H1 (cell line): ENCODE data around the gene STK32C. TPM values are rescaled to one million over a fixed set of nuclear protein-coding genes. Genes with fewer than 3 reads are reported as not detected.

ENCODE experiments used
- CTCF ChIA-PET: fragments of 300-600 bp; sonication (Branson Sonifier 250); formaldehyde crosslinking; loops from one replicate; lab custom pipeline; 2021; ENCODE audit not compliant: partially characterized antibody; lab: Charles Lee
- POLR2A ChIA-PET: fragments of 300-600 bp; sonication (Branson Sonifier 250); formaldehyde crosslinking; loops from one replicate; lab custom pipeline; 2021; ENCODE audit warnings: inconsistent platforms; ENCODE audit not compliant: partially characterized antibody; lab: Charles Lee
- DNase-seq, 2 experiments: peaks; one replicate each; pipeline versions ENCODE4 v3.0.0 to v3.0.0-alpha.2; 2010 to 2022; ENCODE audit warnings: low spot score in 2 of 2, low read depth in 1 of 2, mixed read lengths in 1 of 2
- FAIRE-seq: peaks from 2 replicates; lab custom pipeline; 2011; peaks lifted over from hg19 to GRCh38; lab: Jason Lieb, UNC
- H2AFZ ChIP-seq: 2 replicates; pipeline ENCODE4 v1.8.1; 2012; ENCODE audit warnings: low read length, inconsistent platforms
- H2AK5ac ChIP-seq: 2 replicates; pipeline ENCODE4 v1.6.1; 2013; ENCODE audit warnings: low read depth, low read length
- H2BK120ac ChIP-seq: replicated peaks from 2 replicates; pipeline ENCODE3; 2013; ENCODE audit warnings: low read depth, low read length, inconsistent platforms
- H2BK12ac ChIP-seq: 2 replicates; pipeline ENCODE4 v1.6.1; 2013; ENCODE audit warnings: low read depth, low read length
- H2BK15ac ChIP-seq: 2 replicates; pipeline ENCODE4 v1.6.1; 2013; ENCODE audit warnings: low read length
- H2BK20ac ChIP-seq: 2 replicates; pipeline ENCODE4 v1.6.1; 2013; ENCODE audit warnings: low read length
- H2BK5ac ChIP-seq: 2 replicates; pipeline ENCODE4 v1.6.1; 2013; ENCODE audit warnings: low read depth, low read length
- H3K14ac ChIP-seq: 2 replicates; pipeline ENCODE4 v1.6.1; 2013; ENCODE audit warnings: inconsistent platforms; ENCODE audit not compliant: insufficient read length
- H3K18ac ChIP-seq: 2 replicates; pipeline ENCODE4 v1.6.1; 2013; ENCODE audit warnings: low read length; ENCODE audit errors: extremely low read depth
- H3K23ac ChIP-seq: 2 replicates; pipeline ENCODE4 v1.6.1; 2013; ENCODE audit warnings: inconsistent platforms; ENCODE audit not compliant: insufficient read length
- H3K23me2 ChIP-seq: 2 replicates; pipeline ENCODE4 v1.6.1; 2013; ENCODE audit warnings: low read depth, low read length
- H3K27ac ChIP-seq: 2 replicates; pipeline ENCODE4 v1.6.1; 2011; ENCODE audit warnings: low read depth, low read length, inconsistent platforms
- H3K27me3 ChIP-seq, 4 experiments: replicated peaks in 1 of 4; 1 replicate in 1 of 4; 2 replicates in 3 of 4; pipeline versions ENCODE4 v1.6.1 to v1.8.1; 2011 to 2013; ENCODE audit warnings: low read length in 3 of 4, mild to moderate bottlenecking in 3 of 4, inconsistent platforms in 2 of 4, mixed read lengths in 2 of 4, moderate library complexity in 1 of 4; ENCODE audit not compliant: control insufficient read depth in 3 of 4, insufficient read depth in 3 of 4; ENCODE audit errors: extremely low read depth in 1 of 4
- H3K36me3 ChIP-seq, 4 experiments: 2 replicates each; pipeline versions ENCODE4 v1.6.1 to v1.8.1; 2011 to 2013; ENCODE audit warnings: mild to moderate bottlenecking in 4 of 4, low read length in 3 of 4, moderate library complexity in 2 of 4, control low read depth in 1 of 4, inconsistent platforms in 1 of 4; ENCODE audit not compliant: insufficient read depth in 4 of 4, control insufficient read depth in 2 of 4
- H3K4ac ChIP-seq: replicated peaks from 2 replicates; pipeline ENCODE3; 2013; ENCODE audit warnings: low read length, low read depth, mixed read lengths, inconsistent platforms; ENCODE audit not compliant: insufficient read length
- H3K4me1 ChIP-seq, 4 experiments: replicated peaks in 1 of 4; 1 replicate in 1 of 4; 2 replicates in 3 of 4; pipeline versions ENCODE4 v1.6.1 to v1.8.1; 2011 to 2013; ENCODE audit warnings: low read length in 3 of 4, inconsistent platforms in 2 of 4, mixed read lengths in 1 of 4; ENCODE audit not compliant: insufficient read depth in 4 of 4, control insufficient read depth in 3 of 4
- H3K4me2 ChIP-seq, 2 experiments: 2 replicates each; pipeline versions ENCODE4 v1.6.1 to v1.8.1; 2011 to 2013; ENCODE audit warnings: low read depth in 2 of 2, low read length in 2 of 2, control low read depth in 1 of 2, inconsistent platforms in 1 of 2, mild to moderate bottlenecking in 1 of 2; ENCODE audit not compliant: insufficient read depth in 1 of 2
- H3K4me3 ChIP-seq, 4 experiments: fragments of 200-600, 300-600 bp in 1 of 4; sonication (generic), shearing (Covaris generic), sonication (Bioruptor Twin) in 1 of 4; 2 replicates each; pipeline versions ENCODE4 v1.5.1 to v1.8.1; 2011 to 2016; ENCODE audit warnings: low read length in 4 of 4, low read depth in 3 of 4, control low read depth in 2 of 4, inconsistent platforms in 2 of 4, mild to moderate bottlenecking in 2 of 4, mixed read lengths in 1 of 4, moderate library complexity in 1 of 4; ENCODE audit not compliant: insufficient read depth in 2 of 4; ENCODE audit errors: extremely low read depth in 1 of 4
- H3K56ac ChIP-seq: replicated peaks from 2 replicates; pipeline ENCODE3; 2013; ENCODE audit warnings: low read depth, mild to moderate bottlenecking, mixed read lengths, low read length, inconsistent platforms; ENCODE audit not compliant: insufficient read length
- H3K79me1 ChIP-seq: 2 replicates; pipeline ENCODE4 v1.6.1; 2013; ENCODE audit warnings: low read depth, low read length, control low read depth
- H3K79me2 ChIP-seq, 2 experiments: 2 replicates each; pipeline versions ENCODE4 v1.6.1 to v1.8.1; 2012 to 2013; ENCODE audit warnings: low read length in 2 of 2, mild to moderate bottlenecking in 2 of 2, inconsistent platforms in 1 of 2; ENCODE audit not compliant: insufficient read depth in 2 of 2, control insufficient read depth in 1 of 2
- H3K9ac ChIP-seq, 4 experiments: replicated peaks in 1 of 4; 1 replicate in 1 of 4; 2 replicates in 3 of 4; pipeline versions ENCODE4 v1.6.1 to v1.8.1; 2011 to 2013; ENCODE audit warnings: low read depth in 3 of 4, low read length in 3 of 4, control low read depth in 2 of 4, mild to moderate bottlenecking in 2 of 4, moderate library complexity in 2 of 4, inconsistent platforms in 1 of 4; ENCODE audit errors: extremely low read depth in 1 of 4
- H3K9me3 ChIP-seq, 2 experiments: 2 replicates each; pipeline versions ENCODE4 v1.6.1 to v1.8.1; 2012 to 2013; ENCODE audit warnings: mild to moderate bottlenecking in 2 of 2, moderate library complexity in 2 of 2, control low read depth in 1 of 2, inconsistent platforms in 1 of 2, low read depth in 1 of 2, low read length in 1 of 2, mixed read lengths in 1 of 2; ENCODE audit not compliant: insufficient read depth in 2 of 2
- H4K20me1 ChIP-seq, 2 experiments: replicated peaks in 1 of 2; 2 replicates each; pipeline versions ENCODE3 to v1.8.1; 2011 to 2013; ENCODE audit warnings: inconsistent platforms in 2 of 2, low read length in 2 of 2, mild to moderate bottlenecking in 1 of 2; ENCODE audit not compliant: insufficient read depth in 2 of 2, control insufficient read depth in 1 of 2
- H4K5ac ChIP-seq: 2 replicates; pipeline ENCODE4 v1.6.1; 2013; ENCODE audit warnings: low read length, low read depth, mixed read lengths, inconsistent platforms; ENCODE audit not compliant: insufficient read length
- H4K8ac ChIP-seq: 2 replicates; pipeline ENCODE4 v1.8.0; 2013; ENCODE audit warnings: mild to moderate bottlenecking, moderate library complexity, low read length, inconsistent platforms; ENCODE audit not compliant: insufficient read depth; ENCODE audit errors: extremely low read depth
- H4K91ac ChIP-seq: replicated peaks from 2 replicates; pipeline ENCODE3; 2013; ENCODE audit warnings: low read length, mixed read lengths, inconsistent platforms; ENCODE audit not compliant: insufficient read length
- E2F6 ChIP-seq: IDR thresholded peaks from 2 replicates; pipeline ENCODE4 v1.6.1; 2012; ENCODE audit warnings: inconsistent platforms
- GTF2F1 ChIP-seq: IDR thresholded peaks from 2 replicates; pipeline ENCODE4 v1.6.1; 2012; ENCODE audit warnings: low read depth, low read length, improper control_type of control experiment, borderline replicate concordance
- POLR2A ChIP-seq, 2 experiments: IDR thresholded peaks; 1 replicate in 1 of 2; 2 replicates in 1 of 2; pipeline ENCODE4 v1.6.1; 2011; ENCODE audit warnings: low read depth in 2 of 2, low read length in 2 of 2, mild to moderate bottlenecking in 2 of 2; ENCODE audit errors: control extremely low read depth in 1 of 2
- RAD21 ChIP-seq, 2 experiments: IDR thresholded peaks in 1 of 2; conservative IDR thresholded peaks in 1 of 2; 2 replicates each; pipeline ENCODE4 v1.6.1; 2011; ENCODE audit warnings: low read depth in 2 of 2, low read length in 2 of 2, improper control_type of control experiment in 1 of 2, inconsistent platforms in 1 of 2, mild to moderate bottlenecking in 1 of 2, moderate library complexity in 1 of 2
- RXRA ChIP-seq: IDR thresholded peaks from 2 replicates; pipeline ENCODE4 v1.6.1; 2011; ENCODE audit warnings: low read depth, mild to moderate bottlenecking, low read length, moderate library complexity; ENCODE audit not compliant: insufficient read depth
- SAP30 ChIP-seq: fragments of 300-600 bp; sonication (generic); IDR thresholded peaks from 2 replicates; pipeline ENCODE4 v1.7.1; 2012; ENCODE audit warnings: low read length, moderate library complexity, mild to moderate bottlenecking, inconsistent platforms; ENCODE audit not compliant: insufficient read depth, insufficient replicate concordance
- SIN3A ChIP-seq, 2 experiments: IDR thresholded peaks in 1 of 2; conservative IDR thresholded peaks in 1 of 2; 2 replicates each; pipeline ENCODE4 v1.6.1; 2011 to 2012; ENCODE audit warnings: low read length in 2 of 2, improper control_type of control experiment in 1 of 2, low read depth in 1 of 2, mild to moderate bottlenecking in 1 of 2
- SIX5 ChIP-seq: IDR thresholded peaks from 2 replicates; pipeline ENCODE4 v1.6.1; 2011; ENCODE audit warnings: mild to moderate bottlenecking, low read depth, low read length
- SP2 ChIP-seq: IDR thresholded peaks from 2 replicates; pipeline ENCODE4 v1.6.1; 2012; ENCODE audit warnings: mild to moderate bottlenecking, low read length, inconsistent platforms
- SUZ12 ChIP-seq: fragments of 200-600 bp; sonication (generic); IDR thresholded peaks from 2 replicates; pipeline ENCODE4 v1.6.1; 2012; ENCODE audit warnings: mild to moderate bottlenecking, inconsistent platforms, low read length, moderate library complexity, mixed read lengths
- TAF7 ChIP-seq: optimal IDR thresholded peaks from 2 replicates; pipeline ENCODE3; 2011; ENCODE audit warnings: low read depth, mild to moderate bottlenecking, inconsistent platforms, low read length, moderate library complexity, borderline replicate concordance
- WGBS, 2 experiments: shearing (Covaris generic) in 1 of 2; methylation state at CpG; one replicate each; pipeline versions ENCODE4 v1.1.6 to v1.1.7; 2013 to 2015; ENCODE audit warnings: low lambda C conversion rate in 2 of 2, mixed read lengths in 2 of 2, inconsistent platforms in 1 of 2, low coverage in 1 of 2, missing lambda C conversion rate in 1 of 2; ENCODE audit not compliant: insufficient replicate concordance in 2 of 2, insufficient coverage in 1 of 2, insufficient read length in 1 of 2; ENCODE audit errors: extremely low coverage in 1 of 2, missing lambda C conversion rate in 1 of 2; 5-methylcytosine and 5-hydroxymethylcytosine counted together
- polyA plus RNA-seq, 7 experiments: library from polyadenylated mRNA; depleted of rRNA in 3 of 7; stranded (reverse) in 5 of 7; unstranded in 2 of 7; fragments of >200 nt in 5 of 7; fragments of 200-250 nt in 2 of 7; gene quantifications; 1 replicate in 5 of 7; 2 replicates in 1 of 7; 4 replicates in 1 of 7; pipeline versions ENCODE4 v1.2.1 to v1.2.3, GENCODE V29; 2011 to 2013; ENCODE audit warnings: missing spikeins in 2 of 7, mixed read lengths in 2 of 7
- total RNA-seq: library from RNA; stranded (reverse); fragmentation: NEBNext Ultra II Directional; extraction: Animal tissue kit (Norgen Biotek cat#: 25700); gene quantifications from 2 replicates; pipeline ENCODE4 v1.2.1, GENCODE V29; 2021

STK32C gene
- total and polyA plus RNA-seq, 2 of the 8 experiments (the other 6 are each of a cell fraction or from before 2014, with no cell fraction given) = 10.6 to 15.6 TPM

DNA sequence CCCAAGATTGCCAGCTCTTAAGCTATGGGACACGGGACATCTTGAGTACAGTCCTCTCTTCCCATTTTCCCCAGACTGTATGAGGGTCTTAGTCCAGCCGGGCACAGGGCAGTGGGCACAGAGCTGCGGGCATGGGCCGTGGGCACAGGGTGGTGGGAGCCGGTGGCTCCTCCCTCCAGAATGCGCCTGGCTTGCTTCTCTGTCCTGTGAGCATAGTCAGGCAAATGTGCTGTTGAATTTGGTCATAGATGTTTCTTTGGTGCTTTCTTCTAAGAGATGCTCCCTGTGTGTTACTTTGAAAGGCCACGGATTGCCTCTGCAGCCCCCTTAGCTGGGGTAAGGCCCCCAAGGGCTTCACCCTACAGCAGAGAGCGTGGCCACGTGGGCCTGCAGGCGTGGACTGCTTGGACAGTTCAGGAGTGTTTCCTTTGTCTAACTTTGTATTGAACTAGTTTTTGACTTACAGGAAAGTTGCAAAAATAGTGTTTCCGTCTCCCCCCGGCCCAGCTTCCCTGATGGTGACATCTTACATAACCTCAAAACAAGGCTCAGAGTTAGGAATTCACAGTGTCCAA is 49.0 kb upstream of the STK32C start:
- no peak for FAIRE-seq
- H2BK12ac ChIP-seq = no peak overlapping the region
- H3K4me1 ChIP-seq = 0 out of 7 replicates have a peak, but pooled peaks cover 0 to 3% (median 0%) of the 10 kb centered on the region in 4 experiments
- H2AFZ ChIP-seq = no peak overlapping the region
- H3K56ac ChIP-seq = no peak overlapping the region
- H2BK15ac ChIP-seq = no peak overlapping the region
- CTCF ChIA-PET = interaction anchor here (0.9 to 1.8 kb wide), 8 partner anchors 15 to 153 kb away, joined by 3 to 6 read pairs (median 3); no protein-coding TSS in a partner anchor
- H3K79me2 ChIP-seq = no peaks in the 10 kb centered on the region
- no peak overlapping the region for H2AK5ac ChIP-seq
- H3K9me3 ChIP-seq = no peaks in the 10 kb centered on the region; a peak in 1 of 4 replicates
- TF ChIP-seq SIN3A (conservative IDR thresholded peaks at IDR 0.05 in 1 of 2, IDR thresholded peaks at IDR 0.05 in 1 of 2; ENCODE audit: low read depth in 1 of 2, low read length in 2 of 2) = no peak
- TF ChIP-seq SUZ12 = no peak
- TF ChIP-seq GTF2F1 = no peak
- TF ChIP-seq POLR2A (IDR thresholded peaks at IDR 0.05; ENCODE audit: control extremely low read depth in 1 of 2, low read depth in 2 of 2, low read length in 2 of 2) = no peak
- no peak for TF ChIP-seq RAD21 (IDR thresholded peaks at IDR 0.05 in 1 of 2, conservative IDR thresholded peaks at IDR 0.05 in 1 of 2; ENCODE audit: low read depth in 2 of 2, low read length in 2 of 2)
- TF ChIP-seq SIX5 = no peak
- TF ChIP-seq TAF7 = no peak
- no peak for TF ChIP-seq SAP30
- no peak for TF ChIP-seq RXRA
- TF ChIP-seq E2F6 = no peak
- no peak for TF ChIP-seq SP2
- H4K20me1 ChIP-seq = no peaks in the 10 kb centered on the region
- POLR2A ChIA-PET = no interaction called here
- WGBS, 2 experiments = 89% methylated on average over 12 of the region's 12 CpGs; no CpG with 5 or more reads in 1 of the 2 experiments
- H3K23me2 ChIP-seq = no peaks in the 10 kb centered on the region
- H3K36me3 ChIP-seq = no peaks in the 10 kb centered on the region
- no peaks in the 10 kb centered on the region for H3K79me1 ChIP-seq
- no peaks in the 10 kb centered on the region for H3K27me3 ChIP-seq
- H4K91ac ChIP-seq = no peak overlapping the region
- no peak overlapping the region for H3K4me3 ChIP-seq
- DNase-seq = no peak
- no peak overlapping the region for H3K23ac ChIP-seq
- H2BK20ac ChIP-seq = no peak overlapping the region
- H4K8ac ChIP-seq = no peak overlapping the region
- H3K4me2 ChIP-seq = no peak overlapping the region
- no peak overlapping the region for H2BK5ac ChIP-seq
- no peak overlapping the region for H3K4ac ChIP-seq
- H3K14ac ChIP-seq = no peak overlapping the region
- no peak overlapping the region for H2BK120ac ChIP-seq
- no peak overlapping the region for H4K5ac ChIP-seq
- H3K18ac ChIP-seq = no peak overlapping the region
- no peak overlapping the region for H3K9ac ChIP-seq
- no peak overlapping the region for H3K27ac ChIP-seq
